ENCODE data around the gene HGS.

Gene HGS

DNA sequence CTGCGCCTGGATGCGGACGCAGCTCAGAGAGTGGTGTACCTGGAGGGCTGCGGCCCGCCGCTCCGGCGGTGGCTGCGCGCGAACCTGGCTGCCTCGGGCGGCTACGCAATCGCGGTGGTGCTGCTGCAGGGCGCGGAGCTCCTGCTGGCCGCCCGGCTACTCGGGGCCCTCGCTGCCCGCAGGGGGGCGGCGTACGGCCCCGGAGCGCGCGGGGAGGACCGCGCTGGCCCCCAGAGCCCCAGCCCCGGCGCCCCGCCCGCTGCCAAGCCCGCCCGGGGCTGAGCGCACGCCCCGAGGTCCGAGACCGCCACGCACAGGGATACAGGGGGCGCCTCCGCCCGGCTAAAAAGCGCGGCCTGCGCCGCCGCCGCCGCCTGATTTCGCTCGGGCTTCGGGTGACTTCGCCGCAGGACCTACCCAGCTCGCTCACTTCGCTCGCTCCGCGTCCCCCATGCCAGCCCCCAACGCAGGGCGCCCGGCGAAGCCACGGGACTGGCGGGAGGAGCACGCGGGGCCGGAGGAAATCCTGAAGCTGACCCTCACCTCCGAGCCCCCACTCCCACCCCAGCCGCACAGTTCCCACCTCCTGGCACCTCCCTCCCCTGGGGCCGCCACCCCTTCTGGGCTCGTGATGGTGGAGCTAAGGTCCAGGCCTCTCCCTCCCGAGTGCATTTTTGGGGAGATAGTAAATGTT is 35.7 kb upstream of the HGS start:
- in situ Hi-C loops (cut with MboI; ENCODE audit: low sequenced_read_pairs, unreplicated experiment): no loop called here
- TF ChIP-seq, protein P1, sequence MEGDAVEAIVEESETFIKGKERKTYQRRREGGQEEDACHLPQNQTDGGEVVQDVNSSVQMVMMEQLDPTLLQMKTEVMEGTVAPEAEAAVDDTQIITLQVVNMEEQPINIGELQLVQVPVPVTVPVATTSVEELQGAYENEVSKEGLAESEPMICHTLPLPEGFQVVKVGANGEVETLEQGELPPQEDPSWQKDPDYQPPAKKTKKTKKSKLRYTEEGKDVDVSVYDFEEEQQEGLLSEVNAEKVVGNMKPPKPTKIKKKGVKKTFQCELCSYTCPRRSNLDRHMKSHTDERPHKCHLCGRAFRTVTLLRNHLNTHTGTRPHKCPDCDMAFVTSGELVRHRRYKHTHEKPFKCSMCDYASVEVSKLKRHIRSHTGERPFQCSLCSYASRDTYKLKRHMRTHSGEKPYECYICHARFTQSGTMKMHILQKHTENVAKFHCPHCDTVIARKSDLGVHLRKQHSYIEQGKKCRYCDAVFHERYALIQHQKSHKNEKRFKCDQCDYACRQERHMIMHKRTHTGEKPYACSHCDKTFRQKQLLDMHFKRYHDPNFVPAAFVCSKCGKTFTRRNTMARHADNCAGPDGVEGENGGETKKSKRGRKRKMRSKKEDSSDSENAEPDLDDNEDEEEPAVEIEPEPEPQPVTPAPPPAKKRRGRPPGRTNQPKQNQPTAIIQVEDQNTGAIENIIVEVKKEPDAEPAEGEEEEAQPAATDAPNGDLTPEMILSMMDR (IDR thresholded peaks at IDR 0.05; ENCODE audit: borderline replicate concordance, control extremely low read depth, extremely low read depth, insufficient read depth, missing control alignments): no peak
- no peak for DNase-seq (ENCODE audit: low spot score)

DNA sequence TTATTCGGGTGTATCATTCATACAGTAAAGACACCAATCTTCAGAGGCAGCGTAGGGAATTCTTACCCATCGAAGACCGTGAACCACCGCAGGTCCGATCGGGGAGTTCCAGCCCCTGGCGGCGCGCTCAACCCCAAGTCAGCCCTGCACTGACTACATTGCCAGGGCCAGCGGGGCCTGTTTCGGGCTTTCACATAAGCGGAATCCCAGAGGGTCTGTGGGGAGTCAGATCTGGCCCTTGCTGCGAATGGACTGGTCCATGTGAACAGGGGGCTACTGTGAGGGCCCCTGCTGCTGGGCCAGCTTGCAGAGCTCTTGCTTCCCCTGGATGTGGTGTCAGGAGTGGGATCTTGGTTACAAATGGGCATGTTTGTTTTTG is 35.1 kb upstream of the HGS start:
- TF ChIP-seq, protein P1 (IDR thresholded peaks at IDR 0.05; ENCODE audit: borderline replicate concordance, control extremely low read depth, extremely low read depth, insufficient read depth, missing control alignments): no peak
- in situ Hi-C loops (cut with MboI; ENCODE audit: low sequenced_read_pairs, unreplicated experiment): no loop called here
- DNase-seq (ENCODE audit: low spot score): no peak

DNA sequence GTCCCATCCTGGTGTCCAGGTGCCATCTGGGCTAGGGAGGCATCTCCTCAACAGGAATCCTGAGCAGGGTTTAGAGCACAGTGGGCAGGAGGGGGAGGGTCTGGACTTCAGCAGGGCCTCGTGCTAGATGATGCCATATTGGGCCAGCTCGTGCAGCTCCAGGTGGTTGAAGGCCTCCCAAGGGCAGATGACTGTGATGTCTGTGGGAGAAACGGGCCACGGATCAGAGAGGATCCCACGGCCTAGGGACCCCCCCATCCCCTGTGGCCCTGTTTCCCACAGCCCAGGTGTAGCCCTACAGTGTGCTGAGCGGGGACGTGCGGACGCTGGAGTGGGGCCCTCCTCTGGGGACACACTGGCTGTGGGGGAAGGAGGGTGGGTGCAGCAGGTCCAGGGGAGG is 32.9 kb upstream of the HGS start:
- in situ Hi-C loops (cut with MboI; ENCODE audit: low sequenced_read_pairs, unreplicated experiment): no loop called here

DNA sequence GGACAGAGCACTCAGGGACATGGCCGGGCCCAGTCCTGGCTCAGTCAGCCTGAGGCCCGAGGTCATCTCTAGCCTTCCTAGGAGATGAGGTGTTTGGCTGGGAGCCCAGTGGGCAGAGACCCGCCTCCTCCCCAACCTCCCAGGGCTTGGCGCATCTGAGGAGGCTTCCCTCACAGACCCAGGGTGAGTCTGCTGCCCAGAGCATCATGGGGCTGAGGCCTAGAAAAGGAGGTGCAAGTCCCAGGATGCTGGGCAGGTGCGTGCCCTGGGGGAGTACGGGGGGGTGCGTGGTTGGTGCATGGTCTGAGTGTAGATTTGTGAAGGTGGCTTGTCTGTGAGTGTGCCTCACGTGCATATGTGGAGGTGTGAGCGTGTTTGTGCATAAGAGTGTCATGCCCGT is 32.1 kb upstream of the HGS start:
- no peak for DNase-seq (ENCODE audit: low spot score)
- TF ChIP-seq, protein P1 (IDR thresholded peaks at IDR 0.05; ENCODE audit: borderline replicate concordance, control extremely low read depth, extremely low read depth, insufficient read depth, missing control alignments): no peak
- in situ Hi-C loops (cut with MboI; ENCODE audit: low sequenced_read_pairs, unreplicated experiment): no loop called here

More for the DNA sequence above, 32.9 kb upstream of the HGS start:
- TF ChIP-seq, protein P1 (IDR thresholded peaks at IDR 0.05; ENCODE audit: borderline replicate concordance, control extremely low read depth, extremely low read depth, insufficient read depth, missing control alignments): no peak
- no peak for DNase-seq (ENCODE audit: low spot score)

DNA sequence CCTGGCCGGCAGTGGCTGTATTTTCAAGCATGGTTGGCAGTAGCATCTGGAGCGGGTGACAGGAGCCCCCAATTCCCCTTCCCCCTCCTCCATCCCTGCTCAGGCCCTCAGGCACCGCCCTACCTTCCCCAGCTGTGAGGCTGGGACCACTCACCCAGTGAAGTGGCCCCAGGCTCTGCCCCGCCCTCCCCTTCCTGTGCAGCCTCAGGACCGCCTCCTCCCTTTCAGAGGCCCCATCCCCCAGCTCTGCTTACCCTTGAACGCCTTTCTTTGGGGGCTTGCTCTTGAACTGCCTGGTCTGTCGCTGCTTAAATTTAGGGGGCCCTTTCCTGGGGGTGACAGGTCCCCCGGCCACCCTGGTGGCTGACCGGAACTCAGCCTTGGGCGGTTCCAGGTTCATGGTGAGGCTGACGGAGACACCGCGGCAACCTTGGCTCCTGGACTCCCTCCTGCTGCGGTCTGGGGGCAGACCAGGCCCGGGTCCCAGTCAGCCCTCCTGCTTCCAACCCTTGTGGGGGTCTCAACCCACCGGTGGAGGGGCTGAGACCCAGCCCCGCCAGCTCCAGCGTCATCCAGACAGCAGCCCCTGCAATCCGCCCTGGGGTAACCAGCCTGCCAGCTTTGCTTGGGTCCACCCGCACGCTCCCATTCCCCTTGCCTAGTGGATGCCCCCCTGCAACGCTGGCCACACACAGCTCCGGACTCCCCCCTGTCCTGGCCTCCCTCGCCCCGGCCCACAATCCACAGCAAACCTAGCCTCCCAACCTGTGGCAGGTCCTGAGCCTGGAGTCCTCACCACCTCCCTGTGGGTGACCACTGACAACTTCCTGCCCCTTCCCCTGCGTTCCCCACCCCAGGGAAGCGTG is 30.7 kb upstream of the HGS start:
- in situ Hi-C loops (cut with MboI; ENCODE audit: low sequenced_read_pairs, unreplicated experiment): no loop called here
- peak; percentile 84 for DNase-seq (ENCODE audit: low spot score)
- TF ChIP-seq, protein P1 (IDR thresholded peaks at IDR 0.05; ENCODE audit: borderline replicate concordance, control extremely low read depth, extremely low read depth, insufficient read depth, missing control alignments): no peak

DNA sequence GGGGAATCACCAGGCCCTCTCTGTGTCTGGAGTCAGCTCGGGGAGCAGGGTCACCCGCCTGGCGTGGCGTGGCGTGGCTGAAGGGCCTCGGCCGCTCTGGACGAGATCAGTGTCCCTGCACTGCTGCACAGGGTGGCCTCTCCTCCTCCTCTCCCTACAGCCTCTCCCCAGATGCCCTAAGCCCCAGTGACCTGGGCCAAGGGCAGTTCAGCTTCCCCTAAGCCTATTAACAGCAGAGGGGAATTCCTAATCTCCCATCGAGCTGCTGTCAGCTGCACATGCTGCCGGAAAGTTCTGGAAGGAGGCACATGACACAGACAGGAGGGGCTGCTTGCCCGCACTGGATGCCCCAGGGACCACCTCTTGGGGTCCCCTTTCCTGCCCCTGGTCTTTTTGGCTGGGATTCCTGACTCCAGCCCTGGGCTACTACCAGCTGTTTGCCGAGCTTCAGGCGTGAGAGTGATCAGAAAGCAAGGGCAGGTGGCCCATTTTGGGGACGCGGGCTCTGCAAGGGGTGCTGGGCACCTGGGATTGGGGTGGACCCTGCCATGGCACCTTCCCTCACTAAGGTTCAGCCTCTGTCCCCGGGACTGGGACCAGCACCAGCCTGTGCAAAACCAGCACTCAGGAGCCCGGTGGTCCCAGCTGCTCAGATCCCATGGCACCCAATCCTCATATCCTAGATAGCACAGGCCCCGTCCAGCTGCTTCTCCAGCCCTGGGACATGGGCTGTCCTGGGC is 28.3 kb upstream of the HGS start:
- DNase-seq (ENCODE audit: low spot score): no peak
- in situ Hi-C loops (cut with MboI; ENCODE audit: low sequenced_read_pairs, unreplicated experiment): no loop called here

More for the DNA sequence above, 28.3 kb upstream of the HGS start:
- TF ChIP-seq, protein P1 (IDR thresholded peaks at IDR 0.05; ENCODE audit: borderline replicate concordance, control extremely low read depth, extremely low read depth, insufficient read depth, missing control alignments): no peak

All from GM13976 (cell line).